Measurements from ENCODE around the gene MDGA2.

MDGA2 gene

GRCh38 chr14:47675466-47676314 lies at the start of gene MDGA2:
Gene MDGA2 (minus strand): TSS chr14:47675605.
- peaks cover 0 to 54% of the 10 kb centered on the region in 2 donors for H3K27me3 ChIP-seq
- DNase-seq = no peak

DNA sequence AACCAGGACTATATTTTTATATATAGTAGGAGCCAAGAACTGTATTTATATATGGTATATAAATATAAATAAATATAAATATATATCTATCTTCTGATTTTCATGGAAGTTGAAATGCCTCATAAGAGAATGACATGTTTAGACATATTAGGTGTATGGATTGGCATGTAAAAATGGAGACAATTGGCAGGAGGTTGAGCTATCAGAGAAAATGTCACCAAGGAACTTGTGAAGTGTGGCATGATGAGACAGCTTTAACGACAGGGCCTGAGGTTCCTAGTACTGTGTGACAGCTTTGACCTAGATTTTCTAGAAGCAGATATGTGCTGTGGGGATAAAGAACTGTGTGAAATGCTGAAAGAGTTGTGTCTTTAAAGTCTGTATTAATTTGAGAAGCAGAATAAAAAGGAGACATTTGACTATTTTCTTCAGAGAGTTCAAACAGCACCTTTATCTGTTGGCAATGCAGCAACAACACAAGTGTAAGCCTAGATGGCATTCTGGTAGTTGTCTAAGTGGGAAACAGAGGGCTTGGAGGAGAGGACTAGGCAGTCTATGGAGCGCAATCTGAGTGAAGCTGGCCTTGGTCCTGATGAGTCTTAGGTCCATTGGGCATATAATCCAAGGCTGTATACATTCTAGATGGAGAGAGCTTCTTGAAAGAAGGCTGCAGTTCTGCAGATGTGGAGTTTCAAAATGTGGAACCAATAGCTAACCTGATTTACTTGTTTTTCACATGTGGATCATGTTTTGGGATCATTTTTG lies 47.7 kb upstream of the MDGA2 start:
- H3K4me1 ChIP-seq = no peaks in the 10 kb centered on the region
- intact Hi-C loops (cut with DNase I; ENCODE audit: low total_unique reads) = no loop called here

More at GRCh38 chr14:47675466-47676314, at the start of gene MDGA2:
- TF ChIP-seq, protein P1, sequence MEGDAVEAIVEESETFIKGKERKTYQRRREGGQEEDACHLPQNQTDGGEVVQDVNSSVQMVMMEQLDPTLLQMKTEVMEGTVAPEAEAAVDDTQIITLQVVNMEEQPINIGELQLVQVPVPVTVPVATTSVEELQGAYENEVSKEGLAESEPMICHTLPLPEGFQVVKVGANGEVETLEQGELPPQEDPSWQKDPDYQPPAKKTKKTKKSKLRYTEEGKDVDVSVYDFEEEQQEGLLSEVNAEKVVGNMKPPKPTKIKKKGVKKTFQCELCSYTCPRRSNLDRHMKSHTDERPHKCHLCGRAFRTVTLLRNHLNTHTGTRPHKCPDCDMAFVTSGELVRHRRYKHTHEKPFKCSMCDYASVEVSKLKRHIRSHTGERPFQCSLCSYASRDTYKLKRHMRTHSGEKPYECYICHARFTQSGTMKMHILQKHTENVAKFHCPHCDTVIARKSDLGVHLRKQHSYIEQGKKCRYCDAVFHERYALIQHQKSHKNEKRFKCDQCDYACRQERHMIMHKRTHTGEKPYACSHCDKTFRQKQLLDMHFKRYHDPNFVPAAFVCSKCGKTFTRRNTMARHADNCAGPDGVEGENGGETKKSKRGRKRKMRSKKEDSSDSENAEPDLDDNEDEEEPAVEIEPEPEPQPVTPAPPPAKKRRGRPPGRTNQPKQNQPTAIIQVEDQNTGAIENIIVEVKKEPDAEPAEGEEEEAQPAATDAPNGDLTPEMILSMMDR (IDR thresholded peaks at IDR 0.05) = no peak
- H3K4me3 ChIP-seq = peak within 1 kb of the TSS; percentile 6 to 33
- intact Hi-C loops (cut with DNase I; ENCODE audit: low total_unique reads) = no loop called here
- peaks cover 0 to 27% (median 19%) of the 10 kb centered on the region in 4 donors for H3K4me1 ChIP-seq
- H3K36me3 ChIP-seq = no peaks in the 10 kb centered on the region
- H3K9me3 ChIP-seq = no peaks in the 10 kb centered on the region
- no peak within 1 kb of the TSS for H3K27ac ChIP-seq

DNA sequence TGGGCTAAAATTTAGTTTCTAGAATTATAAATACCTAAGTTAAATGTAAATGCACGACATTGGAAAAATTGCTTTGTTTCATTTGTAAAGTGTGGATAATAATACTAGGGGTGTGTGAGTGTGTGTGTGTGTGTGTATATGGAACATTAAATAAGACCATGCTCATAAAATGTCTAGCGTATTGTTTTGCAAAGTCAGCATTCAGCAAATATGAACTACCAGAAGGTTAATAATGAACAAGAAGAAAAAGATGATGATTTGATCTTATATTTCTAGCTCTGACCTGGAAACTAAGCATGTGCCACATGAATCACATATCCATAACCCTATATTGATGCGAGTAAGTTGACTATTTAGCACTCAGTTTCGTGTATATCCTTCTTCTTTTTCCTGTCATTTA lies 44.9 kb upstream of the MDGA2 start:
- no peak for DNase-seq
- Histone ChIP-seq H3K4me1 (no peaks in the 10 kb centered on the region), H3K36me3 (no peaks in the 10 kb centered on the region), H3K27me3 (no peaks in the 10 kb centered on the region), H3K4me3 (no peak overlapping the region), H3K27ac (no peak overlapping the region), H3K9me3 (no peaks in the 10 kb centered on the region)
- intact Hi-C loops (cut with DNase I; ENCODE audit: low total_unique reads) = no loop called here
- TF ChIP-seq, protein P1 (IDR thresholded peaks at IDR 0.05) = no peak

More for the DNA sequence above, 47.7 kb upstream of the MDGA2 start:
- Histone ChIP-seq H3K4me3 (no peak overlapping the region), H3K27me3 (no peaks in the 10 kb centered on the region), H3K9me3 (no peaks in the 10 kb centered on the region), H3K27ac (no peak overlapping the region), H3K36me3 (no peaks in the 10 kb centered on the region)
- TF ChIP-seq, protein P1 (IDR thresholded peaks at IDR 0.05) = no peak
- no peak for DNase-seq

GRCh38 chr14:47715330-47715729 lies 39.9 kb upstream of the MDGA2 start:
- TF ChIP-seq, protein P1 (IDR thresholded peaks at IDR 0.05) = no peak

DNA sequence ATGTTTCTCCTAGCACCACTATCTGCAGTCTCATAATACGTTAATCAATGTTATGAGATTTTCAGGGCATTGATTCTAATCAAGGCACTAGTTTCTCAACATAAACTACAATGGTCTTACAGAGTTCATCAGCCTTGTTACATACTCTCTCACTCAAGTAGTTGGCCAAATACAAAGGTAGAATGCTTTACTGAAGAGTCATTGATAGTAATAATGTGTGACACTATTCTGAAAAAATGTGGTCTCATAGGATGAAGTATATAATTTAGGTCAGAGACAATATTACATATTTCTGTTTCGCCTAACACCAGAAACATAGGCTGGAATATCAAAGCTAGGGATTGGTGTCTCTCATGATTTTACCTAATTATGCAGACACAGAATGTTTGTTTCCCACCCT lies 35.2 kb upstream of the MDGA2 start:
- DNase-seq = no peak
- intact Hi-C loops (cut with DNase I; ENCODE audit: low total_unique reads) = no loop called here

More at GRCh38 chr14:47715330-47715729, 39.9 kb upstream of the MDGA2 start:
- Histone ChIP-seq H3K27me3 (no peaks in the 10 kb centered on the region), H3K9me3 (no peaks in the 10 kb centered on the region), H3K27ac (no peak overlapping the region), H3K4me3 (no peak overlapping the region), H3K4me1 (no peaks in the 10 kb centered on the region), H3K36me3 (no peaks in the 10 kb centered on the region)
- no peak for DNase-seq
- intact Hi-C loops (cut with DNase I; ENCODE audit: low total_unique reads) = no loop called here

More for the DNA sequence above, 35.2 kb upstream of the MDGA2 start:
- Histone ChIP-seq H3K27ac (no peak overlapping the region), H3K9me3 (no peaks in the 10 kb centered on the region), H3K4me1 (no peaks in the 10 kb centered on the region), H3K4me3 (no peak overlapping the region), H3K36me3 (no peaks in the 10 kb centered on the region), H3K27me3 (no peaks in the 10 kb centered on the region)
- TF ChIP-seq, protein P1 (IDR thresholded peaks at IDR 0.05) = no peak

Data from tibial artery (tissue), 4 donors.